NB4 (cell line): ENCODE measurements around the gene TRABD2B.

Source experiments
- CTCF ChIP-seq: IDR thresholded peaks from one replicate; pipeline ENCODE4 v1.5.1; 2012; ENCODE audit warnings: low read depth, low read length
- MYC ChIP-seq: IDR thresholded peaks from 2 replicates; pipeline ENCODE4 v1.6.1; 2011; ENCODE audit warnings: low read depth, low read length
- POLR2A ChIP-seq: IDR thresholded peaks from 2 replicates; pipeline ENCODE4 v1.6.1; 2011; ENCODE audit warnings: mild to moderate bottlenecking; ENCODE audit not compliant: insufficient read length; ENCODE audit errors: extremely low read depth
- TF ChIP-seq, protein P1 (sequence below): IDR thresholded peaks from 2 replicates; pipeline ENCODE4 v1.6.1; 2011; ENCODE audit warnings: low read depth, low read length

- TF ChIP-seq CTCF = no peak
- TF ChIP-seq MYC = no peak
- TF ChIP-seq, protein P1, sequence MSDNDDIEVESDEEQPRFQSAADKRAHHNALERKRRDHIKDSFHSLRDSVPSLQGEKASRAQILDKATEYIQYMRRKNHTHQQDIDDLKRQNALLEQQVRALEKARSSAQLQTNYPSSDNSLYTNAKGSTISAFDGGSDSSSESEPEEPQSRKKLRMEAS = no peak
- no peak for TF ChIP-seq POLR2A
Measured at GRCh38 chr1:47903723-47904122, 93.5 kb downstream of the TRABD2B start.
